Suppressor macrophage treated with lipopolysaccharide for 1 hour (primary cell): Measurements from ENCODE around the gene ZKSCAN4.

ENCODE experiments used
- DNase-seq, 3 donors: peaks; one replicate each; pipeline ENCODE4 v3.0.0-alpha.2; 2020 to 2022

ZKSCAN4 gene

GRCh38 chr6:28248916-28249315 is 3.2 kb downstream of the ZKSCAN4 start:
- DNase-seq: no peak

GRCh38 chr6:28245206-28245941 is 6.7 kb downstream of the ZKSCAN4 start:
- DNase-seq: no peak

- no peak for DNase-seq
Measured at GRCh38 chr6:28243946-28244345, 8.1 kb downstream of the ZKSCAN4 start.

- peak in 2 of 3 donors; percentile 34 to 35 for DNase-seq
Measured at GRCh38 chr6:28240471-28240870, 11.6 kb downstream of the ZKSCAN4 start.

- DNase-seq: no peak
Measured at GRCh38 chr6:28239636-28240035, 12.4 kb downstream of the ZKSCAN4 start.

- peak in 1 of 3 donors; percentile 25 for DNase-seq
Measured at GRCh38 chr6:28235912-28236452, 16.1 kb downstream of the ZKSCAN4 start.

GRCh38 chr6:28232785-28233184 is 19.3 kb downstream of the ZKSCAN4 start:
- DNase-seq: no peak

GRCh38 chr6:28226460-28226859 is 25.6 kb downstream of the ZKSCAN4 start:
- no peak for DNase-seq

GRCh38 chr6:28225056-28225834 is 26.8 kb downstream of the ZKSCAN4 start, which contains the start of gene ZSCAN9:
ZSCAN9 (plus strand) TSS chr6:28225275; CDS start chr6:28227085, 1,810 bp downstream.
- DNase-seq: peak; percentile 77 to 91 (median 79)

- DNase-seq: no peak
Measured at GRCh38 chr6:28224131-28225055, 27.7 kb downstream of the ZKSCAN4 start.

- no peak for DNase-seq
Measured at GRCh38 chr6:28220257-28221133, 31.6 kb downstream of the ZKSCAN4 start.

- DNase-seq: peak; percentile 69 to 90 (median 72)
Measured at GRCh38 chr6:28218312-28219248, 33.5 kb downstream of the ZKSCAN4 start.

- no peak for DNase-seq
Measured at GRCh38 chr6:28217890-28218289, 34.2 kb downstream of the ZKSCAN4 start.

- DNase-seq: no peak
Measured at GRCh38 chr6:28215425-28215824, 36.6 kb downstream of the ZKSCAN4 start.

GRCh38 chr6:28213213-28213523 is 38.9 kb downstream of the ZKSCAN4 start:
- DNase-seq: no peak

- DNase-seq: peak; percentile 62 to 78 (median 72)
Measured at GRCh38 chr6:28212510-28213212, 39.4 kb downstream of the ZKSCAN4 start.

- no peak for DNase-seq
Measured at GRCh38 chr6:28211840-28212509, 40.1 kb downstream of the ZKSCAN4 start.

GRCh38 chr6:28209753-28210535 is 42.1 kb downstream of the ZKSCAN4 start:
- DNase-seq: peak in 1 of 3 donors; percentile 10
